ENCODE results near the gene MTRFR. TPM values are rescaled to one million over a fixed set of nuclear protein-coding genes. Genes with fewer than 3 reads are reported as not detected.

The MTRFR gene
- total and polyA plus RNA-seq, 5 donors from 2014 or later = 31.0 to 46.4 (median 42.6) TPM

DNA sequence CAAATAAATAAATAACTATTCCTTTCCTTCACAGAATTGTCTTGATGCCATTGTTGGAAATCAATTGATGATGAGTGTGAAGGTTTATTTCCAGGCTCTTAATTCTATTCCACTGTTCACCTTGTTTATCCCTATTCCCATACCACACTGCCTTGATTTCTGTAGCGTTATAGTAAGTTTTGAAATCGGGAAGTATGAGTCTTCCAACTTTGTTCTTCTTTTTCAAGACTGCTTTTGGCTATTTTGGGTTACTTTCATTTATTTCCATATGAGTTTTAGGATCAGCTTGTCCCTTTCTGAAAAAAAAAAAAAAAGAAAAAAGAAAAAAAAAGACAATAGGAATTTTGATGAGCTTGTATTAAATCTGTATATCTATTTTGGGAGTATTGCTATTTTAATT, 47.7 kb downstream of the MTRFR start:
- no peaks in the 10 kb centered on the region for H3K4me1 ChIP-seq (ENCODE audit: control insufficient read depth, insufficient read depth, low read length, poor library complexity, severe bottlenecking)
- no peak for ATAC-seq (ENCODE audit: low read depth in 2 of 2)
- H3K4me3 Mint-ChIP-seq = no peak overlapping the region
- no peaks in the 10 kb centered on the region for H3K27me3 Mint-ChIP-seq
- no peaks in the 10 kb centered on the region for H3K36me3 ChIP-seq (ENCODE audit: control insufficient read depth, insufficient read depth, low read length)
- peaks cover 0 to 3% (median 0%) of the 10 kb centered on the region in 4 donors for H3K4me1 Mint-ChIP-seq
- no peak for DNase-seq
- H3K9me3 Mint-ChIP-seq = no peaks in the 10 kb centered on the region
- H3K4me3 ChIP-seq (ENCODE audit: low read depth, low read length) = no peak overlapping the region
- no peaks in the 10 kb centered on the region for H3K36me3 Mint-ChIP-seq
- H3K27ac ChIP-seq (ENCODE audit: insufficient read depth, low read length, poor library complexity, severe bottlenecking) = no peak overlapping the region
- H3K9me3 ChIP-seq (ENCODE audit: control insufficient read depth in 2 of 2, low read length in 2 of 2) = no peaks in the 10 kb centered on the region
- H3K27me3 ChIP-seq (ENCODE audit: control insufficient read depth, insufficient read depth, low read length) = no peaks in the 10 kb centered on the region
- H3K27ac Mint-ChIP-seq = no peak overlapping the region

- Mint-ChIP-seq H3K4me3 (no peak overlapping the region), H3K27me3 (no peaks in the 10 kb centered on the region), H3K36me3 (no peaks in the 10 kb centered on the region), H3K9me3 (no peaks in the 10 kb centered on the region), H3K27ac (no peak overlapping the region), H3K4me1 (peaks cover 0 to 3% (median 0%) of the 10 kb centered on the region in 4 donors)
- Histone ChIP-seq H3K27me3 (ENCODE audit: control insufficient read depth, insufficient read depth, low read length) (no peaks in the 10 kb centered on the region), H3K36me3 (ENCODE audit: control insufficient read depth, insufficient read depth, low read length) (no peaks in the 10 kb centered on the region), H3K27ac (ENCODE audit: insufficient read depth, low read length, poor library complexity, severe bottlenecking) (no peak overlapping the region), H3K4me1 (ENCODE audit: control insufficient read depth, insufficient read depth, low read length, poor library complexity, severe bottlenecking) (no peaks in the 10 kb centered on the region), H3K9me3 (ENCODE audit: control insufficient read depth in 2 of 2, low read length in 2 of 2) (no peaks in the 10 kb centered on the region), H3K4me3 (ENCODE audit: low read depth, low read length) (no peak overlapping the region)
- DNase-seq (no peak), ATAC-seq (ENCODE audit: low read depth in 2 of 2) (no peak)
Observed at GRCh38 chr12:123282111-123282510, 48.9 kb downstream of the MTRFR start.

DNA sequence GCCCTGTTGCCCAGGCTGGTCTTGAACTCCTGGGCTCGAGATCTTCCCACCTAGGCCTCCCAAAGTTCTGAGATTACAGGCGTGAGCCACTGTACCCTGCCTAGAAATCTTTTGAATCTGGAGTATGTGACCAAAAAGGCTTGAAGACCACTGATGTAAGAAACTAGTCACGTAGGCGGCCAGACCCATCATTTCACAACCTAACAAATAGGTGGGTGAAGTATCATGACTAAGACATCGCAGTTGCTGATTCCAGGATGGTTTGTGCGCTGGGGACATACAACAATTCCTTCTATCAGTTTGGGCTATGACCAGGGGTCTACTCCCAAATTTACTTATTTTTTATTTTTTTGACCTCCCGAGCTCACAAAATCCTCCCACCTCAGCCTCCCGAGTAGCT, 50.2 kb downstream of the MTRFR start:
- Mint-ChIP-seq H3K27me3 (no peaks in the 10 kb centered on the region), H3K9me3 (no peaks in the 10 kb centered on the region), H3K4me3 (no peak overlapping the region), H3K36me3 (no peaks in the 10 kb centered on the region), H3K27ac (no peak overlapping the region), H3K4me1 (no peaks in the 10 kb centered on the region)
- Histone ChIP-seq H3K27me3 (ENCODE audit: control insufficient read depth, insufficient read depth, low read length) (no peaks in the 10 kb centered on the region), H3K9me3 (ENCODE audit: control insufficient read depth in 2 of 2, low read length in 2 of 2) (no peaks in the 10 kb centered on the region), H3K36me3 (ENCODE audit: control insufficient read depth, insufficient read depth, low read length) (no peaks in the 10 kb centered on the region), H3K27ac (ENCODE audit: insufficient read depth, low read length, poor library complexity, severe bottlenecking) (no peak overlapping the region), H3K4me3 (ENCODE audit: low read depth, low read length) (no peak overlapping the region), H3K4me1 (ENCODE audit: control insufficient read depth, insufficient read depth, low read length, poor library complexity, severe bottlenecking) (no peaks in the 10 kb centered on the region)
- ATAC-seq (ENCODE audit: low read depth in 2 of 2) (no peak), DNase-seq (no peak)

- Mint-ChIP-seq H3K27me3 (no peaks in the 10 kb centered on the region), H3K27ac (no peak overlapping the region), H3K4me3 (no peak overlapping the region), H3K36me3 (peaks cover 4% of the 10 kb centered on the region), H3K9me3 (no peaks in the 10 kb centered on the region), H3K4me1 (no peaks in the 10 kb centered on the region)
- no peaks in the 10 kb centered on the region for H3K36me3 ChIP-seq (ENCODE audit: control insufficient read depth, insufficient read depth, low read length)
- H3K27me3 ChIP-seq (ENCODE audit: control insufficient read depth, insufficient read depth, low read length) = no peaks in the 10 kb centered on the region
- no peaks in the 10 kb centered on the region for H3K4me1 ChIP-seq (ENCODE audit: control insufficient read depth, insufficient read depth, low read length, poor library complexity, severe bottlenecking)
- no peak overlapping the region for H3K27ac ChIP-seq (ENCODE audit: insufficient read depth, low read length, poor library complexity, severe bottlenecking)
- H3K4me3 ChIP-seq (ENCODE audit: low read depth, low read length) = no peak overlapping the region
- H3K9me3 ChIP-seq (ENCODE audit: control insufficient read depth in 2 of 2, low read length in 2 of 2) = no peaks in the 10 kb centered on the region
- ATAC-seq (ENCODE audit: low read depth in 2 of 2) (no peak), DNase-seq (no peak)
Observed at GRCh38 chr12:123284669-123285068, 51.4 kb downstream of the MTRFR start.

DNA sequence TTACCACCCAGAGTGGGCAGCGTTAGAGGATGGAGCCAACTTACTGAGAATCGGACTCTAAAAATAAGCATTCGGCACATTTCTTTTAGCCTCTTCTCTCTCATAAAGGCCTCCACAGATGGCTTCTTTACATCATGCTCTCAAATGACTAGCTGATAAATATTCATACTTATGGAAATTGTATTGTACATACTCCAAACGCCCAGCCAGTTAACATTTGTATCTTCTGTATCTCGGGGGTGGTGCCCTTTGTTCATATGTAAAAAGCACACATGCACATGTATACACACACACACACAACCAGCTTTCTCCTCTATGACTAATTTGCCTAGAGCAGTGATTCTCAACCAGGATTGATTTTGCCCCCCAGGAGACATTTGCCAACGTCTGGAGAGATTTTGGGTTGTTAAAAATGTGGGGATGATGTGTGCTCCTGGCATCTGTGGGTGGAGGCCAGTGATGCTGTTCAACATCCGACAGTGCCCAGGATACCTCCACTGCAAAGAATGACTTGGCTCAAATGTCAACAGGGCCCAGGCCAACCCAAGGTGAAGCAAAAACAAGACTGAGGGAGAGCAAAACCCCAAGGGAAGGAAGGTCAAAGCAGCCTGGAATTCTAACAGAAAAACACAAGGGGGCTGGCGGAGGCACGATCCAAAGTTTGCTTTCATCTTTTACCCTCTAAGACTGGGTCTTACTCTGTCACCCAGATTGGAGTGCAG, 53.6 kb downstream of the MTRFR start:
- H3K36me3 Mint-ChIP-seq = peaks cover 8% of the 10 kb centered on the region
- H3K4me1 Mint-ChIP-seq = no peaks in the 10 kb centered on the region
- DNase-seq (no peak), ATAC-seq (ENCODE audit: low read depth in 2 of 2) (no peak)
- H3K9me3 Mint-ChIP-seq = no peaks in the 10 kb centered on the region
- peak overlapping the region in 1 of 3 donors; percentile 11 for H3K27ac Mint-ChIP-seq
- Histone ChIP-seq H3K9me3 (ENCODE audit: control insufficient read depth in 2 of 2, low read length in 2 of 2) (no peaks in the 10 kb centered on the region), H3K4me3 (ENCODE audit: low read depth, low read length) (no peak overlapping the region), H3K27me3 (ENCODE audit: control insufficient read depth, insufficient read depth, low read length) (no peaks in the 10 kb centered on the region), H3K27ac (ENCODE audit: insufficient read depth, low read length, poor library complexity, severe bottlenecking) (no peak overlapping the region), H3K4me1 (ENCODE audit: control insufficient read depth, insufficient read depth, low read length, poor library complexity, severe bottlenecking) (no peaks in the 10 kb centered on the region), H3K36me3 (ENCODE audit: control insufficient read depth, insufficient read depth, low read length) (peaks cover 8% of the 10 kb centered on the region)
- no peak overlapping the region for H3K4me3 Mint-ChIP-seq
- no peaks in the 10 kb centered on the region for H3K27me3 Mint-ChIP-seq

GRCh38 chr12:123288751-123289346, 55.6 kb downstream of the MTRFR start:
- Histone ChIP-seq H3K9me3 (ENCODE audit: control insufficient read depth in 2 of 2, low read length in 2 of 2) (no peaks in the 10 kb centered on the region), H3K36me3 (ENCODE audit: control insufficient read depth, insufficient read depth, low read length) (peaks cover 22% of the 10 kb centered on the region), H3K27me3 (ENCODE audit: control insufficient read depth, insufficient read depth, low read length) (no peaks in the 10 kb centered on the region), H3K27ac (ENCODE audit: insufficient read depth, low read length, poor library complexity, severe bottlenecking) (no peak overlapping the region), H3K4me3 (ENCODE audit: low read depth, low read length) (no peak overlapping the region), H3K4me1 (ENCODE audit: control insufficient read depth, insufficient read depth, low read length, poor library complexity, severe bottlenecking) (no peaks in the 10 kb centered on the region)
- Mint-ChIP-seq H3K9me3 (no peaks in the 10 kb centered on the region), H3K4me1 (no peaks in the 10 kb centered on the region), H3K27ac (peak overlapping the region in 1 of 3 donors; percentile 23), H3K36me3 (peaks cover 9% of the 10 kb centered on the region), H3K4me3 (peak overlapping the region in 1 of 4 donors; percentile 83), H3K27me3 (no peaks in the 10 kb centered on the region)
- DNase-seq (no peak), ATAC-seq (ENCODE audit: low read depth in 2 of 2) (no peak)

DNA sequence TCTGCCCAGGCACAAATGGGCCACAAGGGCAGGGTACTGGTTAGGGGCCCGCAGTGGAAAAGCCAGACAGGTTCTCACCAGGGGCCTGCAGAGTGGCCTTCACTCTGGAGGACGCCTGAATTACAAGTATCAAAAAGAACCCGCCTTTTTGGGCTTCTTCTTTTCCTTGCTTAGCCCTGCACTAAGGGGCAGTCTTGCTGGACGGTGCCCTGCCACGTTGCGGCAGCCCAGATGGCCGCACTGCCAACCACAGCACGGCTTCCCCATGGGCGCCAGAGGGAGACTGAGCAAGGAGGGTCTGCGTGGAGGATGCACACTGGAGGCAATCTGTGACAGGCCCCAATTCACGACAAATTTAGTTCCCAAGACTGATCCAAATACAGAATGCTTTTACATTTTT, 56.7 kb downstream of the MTRFR start:
- H3K9me3 ChIP-seq (ENCODE audit: control insufficient read depth in 2 of 2, low read length in 2 of 2) = no peaks in the 10 kb centered on the region
- H3K9me3 Mint-ChIP-seq = no peaks in the 10 kb centered on the region
- DNase-seq = no peak
- no peaks in the 10 kb centered on the region for H3K4me1 ChIP-seq (ENCODE audit: control insufficient read depth, insufficient read depth, low read length, poor library complexity, severe bottlenecking)
- H3K27ac ChIP-seq (ENCODE audit: insufficient read depth, low read length, poor library complexity, severe bottlenecking) = no peak overlapping the region
- H3K27ac Mint-ChIP-seq = no peak overlapping the region
- no peak overlapping the region for H3K4me3 Mint-ChIP-seq
- peaks cover 33% of the 10 kb centered on the region for H3K36me3 ChIP-seq (ENCODE audit: control insufficient read depth, insufficient read depth, low read length)
- H3K4me3 ChIP-seq (ENCODE audit: low read depth, low read length) = no peak overlapping the region
- H3K27me3 ChIP-seq (ENCODE audit: control insufficient read depth, insufficient read depth, low read length) = no peaks in the 10 kb centered on the region
- H3K36me3 Mint-ChIP-seq = peaks cover 15% of the 10 kb centered on the region
- no peaks in the 10 kb centered on the region for H3K27me3 Mint-ChIP-seq
- no peaks in the 10 kb centered on the region for H3K4me1 Mint-ChIP-seq
- ATAC-seq (ENCODE audit: low read depth in 2 of 2) = no peak

DNA sequence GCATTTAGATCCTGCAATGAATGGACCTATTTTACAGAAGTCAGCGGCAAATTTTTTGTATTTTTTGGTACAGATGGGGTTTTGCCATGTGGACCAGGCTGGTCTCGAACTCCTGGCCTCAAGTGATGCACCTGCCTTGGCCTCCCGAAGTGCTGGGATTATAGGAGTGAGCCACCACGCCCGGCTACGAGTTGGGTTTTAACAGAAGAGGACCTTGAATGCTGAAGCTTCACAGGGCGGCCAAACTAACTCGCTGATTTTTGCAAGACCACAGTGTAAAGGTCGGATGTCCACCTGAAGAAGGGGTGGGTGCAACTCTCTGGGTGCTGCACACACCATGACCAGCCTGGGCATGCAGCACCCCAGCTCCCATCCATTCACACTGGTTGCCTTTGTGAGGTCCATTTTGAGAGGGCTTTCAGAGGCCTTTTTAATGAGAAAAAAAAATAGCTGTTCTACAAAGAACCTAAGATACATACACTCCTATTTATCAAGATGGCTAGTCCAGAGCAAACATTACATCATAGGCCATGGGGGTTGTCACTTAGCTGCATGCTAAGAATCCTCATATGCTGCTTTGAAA, 60.0 kb downstream of the MTRFR start:
- no peak overlapping the region for H3K4me3 Mint-ChIP-seq
- H3K9me3 Mint-ChIP-seq = no peaks in the 10 kb centered on the region
- H3K27ac Mint-ChIP-seq = no peak overlapping the region
- no peak overlapping the region for H3K27ac ChIP-seq (ENCODE audit: insufficient read depth, low read length, poor library complexity, severe bottlenecking)
- peaks cover 0 to 4% (median 1%) of the 10 kb centered on the region in 4 donors for H3K4me1 Mint-ChIP-seq
- H3K27me3 Mint-ChIP-seq = no peaks in the 10 kb centered on the region
- no peak for DNase-seq
- H3K27me3 ChIP-seq (ENCODE audit: control insufficient read depth, insufficient read depth, low read length) = no peaks in the 10 kb centered on the region
- no peaks in the 10 kb centered on the region for H3K9me3 ChIP-seq (ENCODE audit: control insufficient read depth in 2 of 2, low read length in 2 of 2)
- H3K4me1 ChIP-seq (ENCODE audit: control insufficient read depth, insufficient read depth, low read length, poor library complexity, severe bottlenecking) = no peaks in the 10 kb centered on the region
- no peak overlapping the region for H3K4me3 ChIP-seq (ENCODE audit: low read depth, low read length)
- ATAC-seq (ENCODE audit: low read depth in 2 of 2) = no peak
- peaks cover 59% of the 10 kb centered on the region for H3K36me3 ChIP-seq (ENCODE audit: control insufficient read depth, insufficient read depth, low read length)
- H3K36me3 Mint-ChIP-seq = peaks cover 28% of the 10 kb centered on the region
